ENCODE results near the gene HTRA2.

Gene HTRA2

GRCh38 chr2:74488643-74489481, 40.9 kb upstream of the HTRA2 start:
- H3K4me3 ChIP-seq (ENCODE audit: low read depth, low read length) = no peak overlapping the region
- no peak for TF ChIP-seq CTCF (IDR thresholded peaks at IDR 0.05; ENCODE audit: borderline replicate concordance, insufficient read depth, low read depth, low read length)

GRCh38 chr2:74489906-74490305, 39.8 kb upstream of the HTRA2 start:
- H3K4me3 ChIP-seq (ENCODE audit: low read depth, low read length) = no peak overlapping the region
- TF ChIP-seq CTCF (IDR thresholded peaks at IDR 0.05; ENCODE audit: borderline replicate concordance, insufficient read depth, low read depth, low read length) = no peak

GRCh38 chr2:74491648-74492544, 37.8 kb upstream of the HTRA2 start:
- H3K4me3 ChIP-seq (ENCODE audit: low read depth, low read length) = no peak overlapping the region
- no peak for TF ChIP-seq CTCF (IDR thresholded peaks at IDR 0.05; ENCODE audit: borderline replicate concordance, insufficient read depth, low read depth, low read length)

GRCh38 chr2:74493546-74493945, 36.2 kb upstream of the HTRA2 start:
- no peak overlapping the region for H3K4me3 ChIP-seq (ENCODE audit: low read depth, low read length)
- TF ChIP-seq CTCF (IDR thresholded peaks at IDR 0.05; ENCODE audit: borderline replicate concordance, insufficient read depth, low read depth, low read length) = no peak

GRCh38 chr2:74495440-74495839, 34.3 kb upstream of the HTRA2 start:
- H3K4me3 ChIP-seq (ENCODE audit: low read depth, low read length) = no peak overlapping the region
- TF ChIP-seq CTCF (IDR thresholded peaks at IDR 0.05; ENCODE audit: borderline replicate concordance, insufficient read depth, low read depth, low read length) = no peak

- H3K4me3 ChIP-seq (ENCODE audit: low read depth, low read length) = no peak overlapping the region
- TF ChIP-seq CTCF (IDR thresholded peaks at IDR 0.05; ENCODE audit: borderline replicate concordance, insufficient read depth, low read depth, low read length) = no peak
Measured at GRCh38 chr2:74496997-74497776, 32.5 kb upstream of the HTRA2 start.
